Inferior parietal cortex (tissue), 1 donor: Measurements from ENCODE around the gene NTM.
A peak's percentile ranks its signal among the peaks of the same experiment; 100 is the strongest.

ENCODE experiments used
- DNase-seq: peaks from one replicate; pipeline ENCODE4 v3.0.0-alpha.2; 2016; ENCODE audit errors: extremely low spot score

Gene NTM

DNA sequence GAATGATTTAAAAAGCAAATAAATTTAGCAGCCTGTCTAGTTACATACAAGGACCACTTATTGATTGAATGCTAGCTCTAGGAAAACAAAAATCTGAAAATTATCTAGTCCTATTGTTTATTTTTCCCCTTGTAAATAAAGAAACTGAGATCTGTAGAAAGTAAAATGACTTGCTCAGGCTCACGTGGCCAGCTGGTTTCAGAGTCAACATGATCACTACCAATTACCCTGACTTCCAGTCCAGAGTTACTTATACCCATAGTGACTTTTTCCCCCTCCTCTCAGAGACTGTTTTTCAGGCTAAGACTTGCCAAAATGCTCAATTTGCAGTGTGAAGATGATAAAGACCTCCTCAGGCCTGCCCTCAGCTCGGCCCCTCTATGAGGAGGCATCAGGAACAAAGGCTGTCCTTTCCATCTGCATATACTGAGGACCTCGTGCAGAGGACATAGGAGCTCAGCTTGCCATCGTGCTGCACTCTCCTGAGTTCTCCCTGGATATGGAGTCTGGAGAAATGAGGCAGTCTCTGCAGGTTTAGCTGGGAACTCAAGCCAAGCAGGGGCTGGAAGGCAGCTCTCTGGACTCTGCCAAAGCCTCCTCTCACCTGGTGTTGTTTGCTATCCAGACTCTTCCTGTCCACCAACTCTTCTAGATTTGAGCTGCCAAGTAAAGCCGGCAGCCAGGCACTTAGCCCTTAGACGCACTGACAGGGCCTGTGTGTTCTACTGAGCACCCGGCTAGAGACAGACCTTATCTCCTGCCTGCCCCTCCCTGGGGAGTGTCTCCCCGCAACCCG is 883.3 kb downstream of the NTM start:
- DNase-seq = no peak

DNA sequence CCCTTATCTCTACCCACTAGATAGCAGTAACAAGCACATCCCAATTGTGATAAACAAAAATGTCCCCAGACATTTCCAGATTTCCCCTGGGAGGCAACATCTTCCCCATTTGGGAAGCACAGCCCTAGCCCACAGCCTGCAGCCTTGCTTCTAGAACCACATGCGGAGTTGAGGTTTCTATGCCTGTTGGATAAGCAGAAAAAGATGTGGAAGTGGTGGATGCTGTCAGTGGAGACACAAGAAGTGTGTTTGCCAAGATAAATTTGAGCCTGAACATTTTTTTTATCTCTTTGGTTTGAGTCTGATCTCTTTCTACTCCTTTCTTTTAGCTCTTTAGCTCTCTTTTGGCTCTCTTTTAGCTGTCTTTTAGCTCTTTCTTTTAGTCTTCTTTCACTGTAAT is 884.5 kb downstream of the NTM start:
- DNase-seq = no peak

DNA sequence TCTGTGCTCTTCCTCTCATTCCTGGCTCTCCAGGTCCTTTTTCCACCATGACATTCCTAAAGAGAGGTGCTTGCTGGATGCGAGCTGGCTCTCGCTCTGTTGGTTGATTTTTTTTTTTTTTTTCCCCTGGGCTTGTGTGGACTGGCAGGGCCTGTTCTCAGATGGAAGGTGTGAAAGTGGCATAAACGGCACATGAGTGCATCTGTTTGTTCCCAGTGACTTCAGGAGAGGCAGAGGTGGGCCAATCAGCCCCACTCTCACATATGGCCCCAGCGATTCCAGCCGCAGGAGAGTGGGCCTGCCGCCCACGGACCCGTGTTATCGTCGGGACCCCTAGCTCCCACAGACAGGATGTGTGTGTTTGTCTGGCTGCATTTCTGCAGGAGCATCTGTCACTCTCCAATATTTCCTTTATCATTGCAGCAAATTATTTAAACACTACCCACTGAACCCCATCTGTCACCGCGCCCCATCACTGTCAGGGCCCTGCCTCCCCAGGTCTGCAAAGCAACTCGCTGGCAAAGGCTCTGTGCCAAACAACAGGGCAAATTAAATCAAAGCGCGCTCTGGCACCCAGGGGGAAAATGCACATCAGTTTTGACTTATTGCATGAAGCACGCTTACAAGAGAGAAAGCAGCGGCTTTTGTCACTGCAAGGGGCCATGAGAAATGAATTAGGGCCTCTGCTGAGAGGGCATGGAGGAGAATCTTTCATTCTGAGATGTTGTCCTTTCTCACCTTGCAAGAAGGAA is 886.3 kb downstream of the NTM start:
- DNase-seq = no peak

DNA sequence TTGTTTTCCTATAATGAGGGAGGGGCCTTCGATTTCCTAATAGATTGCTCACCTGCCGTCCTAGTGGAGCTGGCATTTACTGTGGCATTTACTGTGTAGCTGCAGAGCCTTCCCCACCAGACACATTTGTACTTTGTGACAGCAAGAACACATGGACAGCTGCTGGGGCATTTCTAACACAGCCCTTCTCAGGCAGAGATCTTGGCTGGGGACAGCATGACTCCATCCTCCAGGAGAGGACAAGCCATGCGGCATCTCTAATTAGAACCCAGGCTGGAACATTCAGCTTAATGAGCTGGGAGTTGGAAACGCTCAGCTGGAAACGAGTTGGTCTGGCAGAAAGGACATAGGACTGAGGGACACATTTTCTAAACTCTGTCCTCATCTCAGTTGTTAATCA is 887.5 kb downstream of the NTM start:
- no peak for DNase-seq

DNA sequence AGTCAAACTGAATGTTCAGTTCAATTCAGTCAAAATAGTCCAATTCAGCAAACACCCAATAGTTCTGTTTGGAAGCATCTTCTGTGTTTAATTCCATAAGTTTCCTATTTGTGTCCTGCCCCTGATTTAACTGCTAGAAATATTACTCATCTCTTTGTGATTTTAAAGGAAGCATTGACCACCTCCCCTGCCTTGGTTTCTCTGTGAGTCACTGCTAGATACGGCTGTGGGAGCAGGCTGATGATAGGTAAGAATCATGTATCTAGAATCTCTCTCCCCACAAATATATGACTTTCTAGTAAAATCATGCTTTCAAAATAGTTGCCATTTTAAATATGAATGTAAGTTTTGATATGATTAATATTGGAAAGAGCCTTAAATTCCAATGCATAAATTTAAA is 888.5 kb downstream of the NTM start:
- no peak for DNase-seq

DNA sequence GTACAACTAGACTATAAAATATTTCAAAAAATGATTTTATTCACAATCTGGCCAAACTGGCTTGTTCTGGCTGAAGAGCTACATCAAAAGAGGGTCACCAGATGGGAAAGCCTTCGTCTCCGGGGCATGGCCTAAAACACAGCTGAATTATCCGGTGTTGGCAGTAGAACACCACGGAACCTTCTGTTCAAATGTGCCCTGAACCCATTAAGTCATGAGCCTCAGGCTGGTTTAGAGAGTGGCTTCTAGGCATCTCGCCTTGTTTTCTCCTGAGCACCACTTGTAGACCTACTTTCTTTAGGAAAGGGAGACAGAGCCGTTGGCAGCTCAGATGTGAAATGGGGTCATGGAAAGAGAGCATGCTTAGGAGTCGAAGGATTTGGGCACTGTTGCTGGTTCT is 890.2 kb downstream of the NTM start:
- no peak for DNase-seq

DNA sequence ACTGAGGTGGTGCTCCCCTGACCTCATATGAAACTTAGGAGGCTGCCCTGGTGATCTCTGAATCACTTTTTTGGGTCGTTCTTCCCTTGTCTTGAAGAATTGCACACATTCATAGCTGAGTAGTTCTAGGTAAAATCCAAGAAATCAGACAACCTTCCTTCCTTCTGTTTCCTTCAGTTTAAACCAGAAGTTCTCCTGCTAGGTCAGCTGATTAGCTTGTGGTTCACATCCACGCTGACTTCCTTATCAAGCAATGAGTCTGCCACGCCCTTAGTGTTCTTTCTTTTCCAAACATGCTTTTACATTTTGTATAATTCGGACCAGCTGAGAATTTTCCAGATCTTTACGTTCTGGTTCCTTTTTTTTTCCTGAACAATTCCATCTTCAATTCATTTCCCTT is 892.8 kb downstream of the NTM start:
- no peak for DNase-seq

DNA sequence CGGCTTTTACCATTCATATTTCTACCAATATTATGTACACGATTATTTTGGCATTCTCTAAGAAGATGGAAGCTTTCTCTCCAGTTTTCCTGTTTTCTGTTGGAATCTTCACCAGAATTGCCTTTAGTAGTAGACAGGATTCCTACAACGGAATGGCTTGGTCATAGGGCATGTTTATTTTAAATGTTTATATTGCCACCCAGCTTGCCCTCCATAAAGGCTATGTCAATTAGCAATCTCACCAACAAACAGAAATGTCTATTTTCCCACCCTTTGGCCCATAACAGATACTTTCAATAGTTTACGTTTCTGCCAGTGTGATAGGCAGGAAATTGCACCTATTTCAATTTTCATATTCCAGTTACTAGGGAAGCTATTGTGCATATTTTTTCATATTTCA is 893.5 kb downstream of the NTM start:
- no peak for DNase-seq

DNA sequence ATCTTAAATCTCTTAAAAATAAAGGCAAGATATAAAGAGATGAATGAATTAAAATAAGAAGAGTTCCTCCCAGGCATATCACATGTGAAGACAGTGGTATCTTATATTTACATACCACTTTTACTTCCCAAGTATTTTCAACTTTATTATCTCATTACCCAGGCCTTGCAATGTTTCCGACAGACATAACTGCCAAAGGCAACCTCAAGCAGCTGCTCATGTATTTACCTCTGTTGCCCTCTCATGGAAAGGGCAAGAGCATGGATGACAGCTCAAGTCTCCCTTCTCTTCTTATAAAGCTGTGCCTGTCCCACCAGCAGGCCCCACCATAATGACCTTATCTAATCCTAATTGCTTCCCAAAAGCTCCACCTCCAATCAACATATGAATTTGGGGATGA is 894.2 kb downstream of the NTM start:
- DNase-seq = no peak

DNA sequence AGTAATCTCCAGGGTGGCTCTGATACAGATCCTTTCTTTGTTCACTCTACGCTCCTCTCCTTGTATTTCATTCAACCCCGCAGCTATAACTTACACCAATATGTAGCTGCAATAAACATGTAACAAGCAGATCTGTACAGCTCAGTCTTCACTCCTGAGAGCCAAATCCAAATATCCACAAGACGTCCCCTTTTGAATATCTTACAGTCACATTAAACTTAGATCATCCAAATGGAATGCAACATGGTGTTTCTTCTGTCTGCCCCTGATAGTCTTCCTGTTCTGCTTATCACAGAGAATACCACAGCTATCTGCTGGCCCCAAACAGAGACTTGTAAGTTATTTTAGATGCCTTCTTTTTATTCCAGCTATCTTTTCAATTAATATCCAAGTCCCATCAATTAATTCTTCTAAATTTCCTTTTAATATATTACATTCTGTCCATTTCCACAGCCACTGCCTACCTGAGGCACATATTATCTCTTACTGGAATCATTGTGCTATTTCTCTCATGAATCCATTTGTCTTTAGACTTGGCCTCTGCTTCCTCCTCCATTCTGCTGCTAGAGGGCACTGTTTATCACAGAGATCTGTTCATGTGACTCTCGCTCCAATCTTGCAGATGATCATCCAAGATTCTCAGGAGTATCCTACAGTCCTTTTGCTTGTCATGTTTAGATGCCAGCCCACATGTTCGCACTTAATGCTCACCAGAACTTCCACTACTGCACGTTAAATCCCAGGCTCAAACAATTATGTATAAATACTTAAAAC is 908.6 kb downstream of the NTM start:
- DNase-seq = peak; percentile 36

DNA sequence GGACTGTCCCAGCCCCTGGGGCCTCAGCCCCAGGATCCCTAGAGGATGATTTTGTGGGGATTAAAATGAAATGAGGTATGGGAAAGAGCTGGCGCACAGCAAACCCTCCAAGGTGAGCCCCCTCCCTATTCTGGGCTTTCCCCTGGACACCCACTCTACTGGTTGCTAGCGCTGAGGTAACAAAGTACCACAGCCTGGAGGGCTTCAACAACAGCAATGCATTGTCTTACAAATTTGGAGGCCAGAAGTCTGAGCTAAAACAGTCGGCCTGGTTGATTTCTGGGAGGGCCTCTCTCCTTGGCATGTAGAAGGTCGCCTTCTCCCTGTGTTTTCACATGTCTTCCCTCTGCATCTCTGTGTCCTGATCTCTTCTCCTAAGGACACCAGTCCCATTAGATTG is 913.6 kb downstream of the NTM start:
- DNase-seq = no peak

DNA sequence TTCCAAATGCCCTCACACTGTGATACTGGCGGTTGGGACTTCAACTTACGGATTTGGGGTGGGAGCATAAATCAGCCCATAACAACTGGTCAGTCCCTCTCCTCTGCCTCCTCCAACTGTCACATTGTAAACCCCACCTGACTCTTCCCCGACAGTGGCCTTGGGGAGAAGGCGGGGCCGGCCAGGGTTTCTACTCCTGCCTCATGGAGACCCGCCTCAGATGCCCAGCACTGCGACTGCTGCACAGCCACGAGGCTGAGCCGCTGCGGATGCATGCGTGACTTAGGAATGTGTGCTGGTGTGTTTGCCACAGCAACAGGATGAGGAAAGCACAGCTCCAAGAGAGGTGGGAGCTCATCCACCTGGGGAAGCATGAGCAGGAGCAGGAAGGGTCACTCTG is 914.2 kb downstream of the NTM start:
- no peak for DNase-seq

DNA sequence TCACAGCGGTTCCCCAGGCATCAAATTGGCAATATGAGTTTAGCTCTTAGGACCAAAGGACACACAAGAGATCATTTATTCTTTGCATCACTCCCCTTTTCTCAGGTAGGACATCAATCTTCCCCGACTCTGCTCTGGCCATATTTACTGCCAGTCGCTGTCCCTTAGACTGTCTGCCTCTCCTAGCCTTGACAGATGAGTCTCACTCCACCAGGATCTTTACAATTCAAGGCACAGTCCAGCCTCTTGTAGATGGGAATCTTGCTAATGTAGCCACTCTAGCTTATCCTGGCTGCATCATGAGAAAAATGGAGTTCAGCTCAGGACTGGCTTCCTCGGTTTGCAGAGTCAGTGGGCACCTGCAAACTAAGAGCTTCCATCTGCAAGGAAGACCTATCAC is 915.2 kb downstream of the NTM start:
- DNase-seq = no peak

DNA sequence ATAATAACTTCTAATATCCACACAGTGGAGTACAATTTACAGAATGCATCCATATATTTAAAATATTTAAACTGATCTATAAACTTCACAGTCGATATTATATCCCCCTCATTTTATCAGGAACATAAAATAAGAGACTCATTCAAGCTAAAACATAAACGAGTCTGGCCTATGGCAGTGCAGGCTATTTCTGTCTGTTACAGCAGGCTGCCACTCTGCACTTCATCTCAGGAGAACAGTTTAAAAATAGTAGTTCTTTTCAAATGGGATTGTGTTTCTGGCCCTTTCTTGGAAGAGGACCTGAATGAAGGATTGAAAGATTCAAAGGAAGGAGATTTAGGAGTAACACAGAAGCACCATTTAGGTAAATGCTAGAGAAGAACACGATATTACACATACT is 915.7 kb downstream of the NTM start:
- DNase-seq = no peak

DNA sequence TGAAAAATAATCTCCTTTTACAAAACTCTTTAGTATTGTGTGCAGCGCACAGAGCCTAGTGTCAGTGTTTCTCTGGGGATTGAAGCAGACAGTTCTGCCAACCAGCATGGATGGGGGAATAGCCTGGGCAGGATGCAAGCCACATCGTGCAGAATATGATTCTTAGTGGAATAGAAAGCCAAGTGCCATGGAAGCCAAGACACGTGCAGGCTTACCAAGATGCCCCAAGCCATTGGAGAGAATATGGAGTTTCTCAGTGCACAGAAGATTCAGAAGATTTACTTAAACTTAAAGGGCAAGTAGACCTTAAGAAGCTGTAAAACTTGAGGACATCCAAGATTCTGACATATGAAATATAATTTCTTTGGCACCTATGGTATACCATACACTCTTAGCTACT is 917.6 kb downstream of the NTM start:
- no peak for DNase-seq

DNA sequence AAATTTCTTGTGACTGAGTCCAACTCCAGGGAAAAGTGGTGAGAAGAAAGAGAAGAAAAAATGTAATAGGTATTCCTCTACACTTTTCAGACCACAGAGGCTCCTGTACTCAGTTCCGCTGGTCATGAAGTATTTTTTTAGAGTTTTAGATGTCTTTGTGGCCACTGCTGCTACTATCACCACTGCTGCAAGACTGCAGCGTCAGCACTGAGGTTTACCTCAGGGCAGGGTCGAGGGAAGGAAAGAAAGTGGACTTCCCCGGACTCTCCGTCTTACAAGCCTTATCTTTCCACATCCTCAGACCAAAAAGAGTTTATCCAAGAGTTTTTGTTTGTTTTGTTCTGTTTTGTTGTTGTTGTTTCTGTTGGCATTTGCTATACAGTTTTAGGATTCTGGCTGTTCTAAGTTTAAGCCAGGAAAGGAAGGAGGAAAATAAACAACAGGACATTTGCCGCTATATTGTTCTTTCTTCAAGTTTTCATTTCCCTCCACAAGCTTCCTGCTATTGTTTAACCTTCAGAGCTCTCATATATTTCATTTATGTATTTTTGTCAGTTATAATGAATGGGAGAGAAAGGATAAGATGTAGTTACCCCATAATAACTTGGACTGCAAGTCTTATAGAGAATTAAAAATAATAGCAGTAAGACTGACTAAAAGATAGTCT is 919.3 kb downstream of the NTM start:
- DNase-seq = no peak

DNA sequence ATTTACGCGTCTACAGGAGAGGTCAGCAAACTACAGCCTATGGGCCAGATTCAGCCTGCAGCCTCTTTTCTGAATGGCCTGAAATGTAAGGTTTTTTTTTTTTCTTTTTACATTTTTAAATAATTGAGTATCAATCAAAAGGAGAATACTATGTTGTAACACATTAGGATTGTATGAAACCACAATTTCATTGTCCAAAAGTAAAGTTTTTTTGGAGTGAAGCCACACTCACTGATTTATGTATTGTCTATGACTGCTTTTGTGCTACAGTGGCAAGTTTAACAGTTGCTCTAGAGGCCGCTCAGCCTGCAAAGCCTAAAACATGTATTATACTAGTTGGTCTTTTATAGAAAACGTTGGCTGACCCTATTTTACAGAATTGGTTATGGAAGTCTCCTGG is 923.2 kb downstream of the NTM start:
- no peak for DNase-seq

DNA sequence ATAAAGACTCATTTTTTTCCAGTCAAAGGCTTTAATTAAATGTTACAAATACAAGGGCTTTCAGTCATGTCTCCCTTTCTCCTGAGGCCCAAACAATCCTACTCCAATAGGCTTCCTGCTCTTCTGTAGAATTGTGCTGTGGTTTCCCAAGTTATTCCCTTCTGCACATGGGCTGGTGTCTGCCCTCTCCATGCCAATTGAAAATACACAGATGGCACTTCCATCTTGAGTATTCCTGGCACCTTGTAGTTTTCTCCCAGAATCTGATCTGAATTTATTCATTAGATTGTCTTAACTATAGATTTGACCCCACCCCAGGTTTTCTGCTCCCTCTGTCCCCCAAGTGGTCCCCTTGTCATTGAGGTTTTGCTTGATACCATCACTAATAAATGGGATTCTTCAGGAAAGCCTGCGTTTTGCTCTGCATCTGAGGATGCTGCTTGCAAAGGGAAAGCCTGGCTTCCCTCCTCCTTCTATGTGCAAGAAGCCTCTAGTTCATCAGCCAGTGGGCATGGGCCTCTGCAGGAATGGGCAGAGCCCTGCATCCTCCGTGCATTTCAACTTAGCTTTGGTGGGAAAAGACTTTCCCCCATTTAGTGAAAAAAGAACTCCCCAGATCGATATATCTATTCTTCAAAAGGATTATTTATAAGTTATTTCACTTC is 926.7 kb downstream of the NTM start:
- DNase-seq = no peak

DNA sequence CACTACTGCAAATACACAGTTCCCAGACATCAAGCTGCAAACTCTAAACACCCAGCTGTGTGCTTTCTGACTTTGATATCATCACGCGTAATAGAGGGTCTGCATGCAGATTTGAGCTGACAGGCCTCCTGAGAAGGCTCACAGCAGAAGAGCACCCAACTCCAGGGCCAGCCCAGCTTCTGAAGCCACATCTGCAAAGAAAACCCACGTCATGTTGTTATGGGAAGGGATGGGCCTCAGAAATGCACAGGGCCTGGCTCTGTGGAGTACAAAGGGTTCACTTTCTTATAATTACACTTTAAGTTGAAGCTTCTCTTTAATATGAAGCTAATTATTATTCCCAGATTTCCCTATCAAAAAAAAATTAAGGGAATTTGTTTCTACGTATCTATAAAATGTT is 927.9 kb downstream of the NTM start:
- DNase-seq = no peak

DNA sequence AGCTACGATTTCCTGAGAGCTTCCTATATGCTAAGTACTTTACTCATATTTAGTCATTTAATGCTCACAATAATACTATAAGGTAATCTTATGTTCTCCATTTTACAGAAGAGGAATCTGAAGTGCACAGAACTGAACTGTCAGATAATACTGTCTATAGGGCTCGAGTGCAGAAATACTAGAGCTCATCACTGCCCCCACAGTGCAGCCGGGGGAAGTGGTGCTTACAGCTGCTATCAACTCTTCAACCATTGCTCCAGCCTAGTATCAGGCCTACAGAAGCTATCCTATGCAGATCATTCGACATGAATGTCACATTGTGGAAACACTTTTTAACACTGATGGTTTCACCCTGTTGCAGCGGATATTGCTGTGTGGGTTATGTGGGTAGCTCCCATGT is 929.9 kb downstream of the NTM start:
- no peak for DNase-seq

DNA sequence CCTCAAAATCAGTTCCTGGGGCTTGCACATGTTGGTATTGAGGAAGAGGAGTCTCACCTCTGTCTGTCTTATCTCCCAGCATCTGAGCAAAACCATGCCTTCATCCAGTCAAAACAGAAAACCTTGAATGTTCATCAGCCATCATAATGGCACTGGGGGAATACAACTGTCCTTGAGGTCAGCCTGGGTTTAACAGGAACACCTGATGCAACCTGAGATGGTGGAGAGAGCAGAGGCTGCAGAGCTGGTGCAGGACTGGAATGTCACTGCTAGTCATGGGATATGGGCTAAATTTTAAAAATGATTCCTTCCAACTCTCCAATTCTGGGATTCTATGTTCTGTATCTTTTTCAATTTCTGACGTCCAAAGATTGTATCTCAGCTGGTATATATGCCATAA is 931.0 kb downstream of the NTM start:
- no peak for DNase-seq

DNA sequence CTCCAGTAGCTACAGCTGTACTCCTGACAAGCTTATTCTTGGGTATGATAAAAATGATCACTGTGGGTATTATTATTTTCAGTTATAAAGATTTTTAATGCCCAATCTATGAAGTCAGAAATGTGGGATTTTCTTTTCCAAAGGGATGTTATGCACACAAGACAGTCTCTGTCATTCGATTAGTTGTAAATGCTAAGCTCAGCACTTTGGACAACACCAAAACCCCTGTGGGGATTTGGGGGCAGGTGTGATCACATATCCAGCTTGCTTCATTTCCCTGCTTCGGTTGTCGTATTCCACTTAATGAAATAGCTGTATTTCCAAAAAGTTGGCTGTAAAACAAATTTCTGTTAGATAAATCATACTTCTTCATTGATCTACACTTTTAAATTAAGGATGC is 931.5 kb downstream of the NTM start:
- no peak for DNase-seq
